ENCODE results near the gene SNAPC1. TPM values are rescaled to one million over a fixed set of nuclear protein-coding genes. Genes with fewer than 3 reads are reported as not detected.
"Not testable (repeated sequence)": the region's sequence is repeated elsewhere in the genome, so short reads cannot be mapped to it uniquely, and the experiment has no call there.

The SNAPC1 gene
- total and polyA plus RNA-seq, 2 of the 13 experiments (the other 11 are each of a cell fraction or from before 2014, with no cell fraction given) = 2.6 to 8.5 TPM

DNA sequence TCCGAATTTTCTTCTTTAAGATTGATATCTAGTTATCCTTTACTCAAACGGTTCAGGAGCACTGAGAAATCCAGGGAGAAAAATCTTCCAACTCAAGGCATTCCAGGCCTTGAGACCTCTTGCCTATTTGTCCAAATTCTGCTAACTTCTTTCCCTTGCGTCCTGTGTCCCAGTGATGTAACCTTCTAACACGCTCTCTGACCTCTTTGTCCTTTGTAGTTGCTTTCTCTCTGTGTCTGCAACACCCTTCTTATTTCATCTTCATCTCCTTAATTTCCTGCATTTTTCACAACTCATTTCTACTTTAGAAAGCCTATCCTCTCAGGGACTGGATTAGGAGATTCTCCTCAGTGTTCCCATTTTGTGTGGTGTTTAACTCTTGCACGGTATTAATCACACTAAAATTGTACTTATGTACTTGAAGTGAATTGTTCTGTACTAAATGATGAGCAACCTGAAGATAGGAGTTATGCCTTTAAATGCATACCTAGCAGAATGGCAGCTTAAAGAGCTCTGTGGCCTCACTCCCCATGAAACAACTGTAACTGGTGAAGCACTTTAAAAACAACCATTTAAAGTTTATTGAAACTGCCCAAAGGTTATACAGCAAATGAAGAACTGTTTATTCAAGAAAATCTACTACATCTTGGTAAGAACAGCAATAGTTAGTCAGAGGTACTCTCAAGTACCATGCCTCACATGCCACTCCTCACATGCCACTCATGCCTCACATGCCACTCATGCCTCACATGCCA, 7.4 kb upstream of the SNAPC1 start:
- no peak overlapping the region for H3K4me3 ChIP-seq (replicated peaks in 1 of 3; ENCODE audit: insufficient read depth in 1 of 3, low read depth in 2 of 3, low read length in 3 of 3)
- ChIA-PET CTCF (ENCODE audit: low intra/inter-chr PET ratio, low total read pairs) (no interaction called here), POLR2A (no interaction called here)
- H3K36me3 ChIP-seq (replicated peaks in 1 of 2; ENCODE audit: control insufficient read depth in 1 of 2, insufficient read depth in 2 of 2, low read length in 2 of 2) = no peaks in the 10 kb centered on the region
- no peak for DNase-seq (ENCODE audit: low spot score)
- TF ChIP-seq RBM22 (optimal IDR thresholded peaks at IDR 0.05; ENCODE audit: low read length) (no peak), REL (CRISPR knock-in tag; conservative IDR thresholded peaks at IDR 0.05) (no peak), RARG (CRISPR knock-in tag; IDR thresholded peaks at IDR 0.05; ENCODE audit: low read depth) (no peak), SOX13 (IDR thresholded peaks at IDR 0.05) (no peak), SOX13 (CRISPR knock-in tag; conservative IDR thresholded peaks at IDR 0.05 in 1 of 2, IDR thresholded peaks at IDR 0.05 in 1 of 2) (no peak)
- H3K9me3 ChIP-seq (ENCODE audit: low read length) = no peaks in the 10 kb centered on the region
- in situ Hi-C loops (cut with HindIII; ENCODE audit: extremely low pct_ligation_motif_present, low pct_unique_long_range_greater_than_20kb) = no loop called here
- ATAC-seq = no peak
- H3K9ac ChIP-seq (ENCODE audit: insufficient read depth, low read depth, low read length) = no peak overlapping the region
- no TSS peak for BruUV-seq (replicated peaks)
- H3K4me2 ChIP-seq (ENCODE audit: low read depth, low read length) = no peak overlapping the region
- intact Hi-C loops (cut with micrococcal nuclease; ENCODE audit: unreplicated experiment) = no loop called here
- H3K27me3 ChIP-seq (ENCODE audit: control insufficient read depth in 1 of 2, insufficient read depth in 2 of 2, low read length in 2 of 2) = no peaks in the 10 kb centered on the region
- no peaks in the 10 kb centered on the region for H4K20me1 ChIP-seq (ENCODE audit: insufficient read depth, low read length)
- peaks cover 16% of the 10 kb centered on the region for H3K4me1 ChIP-seq (ENCODE audit: insufficient read depth, low read length)
- 37% methylated on average over 5 of the region's 5 CpGs for WGBS (ENCODE audit: low lambda C conversion rate)
- H3K79me2 ChIP-seq (ENCODE audit: insufficient read depth, low read length) = no peaks in the 10 kb centered on the region
- no peak overlapping the region for H3K27ac ChIP-seq (ENCODE audit: extremely low read length, insufficient read depth, low read length)
- no peak for FAIRE-seq
- H2AFZ ChIP-seq (ENCODE audit: low read length) = no peak overlapping the region

DNA sequence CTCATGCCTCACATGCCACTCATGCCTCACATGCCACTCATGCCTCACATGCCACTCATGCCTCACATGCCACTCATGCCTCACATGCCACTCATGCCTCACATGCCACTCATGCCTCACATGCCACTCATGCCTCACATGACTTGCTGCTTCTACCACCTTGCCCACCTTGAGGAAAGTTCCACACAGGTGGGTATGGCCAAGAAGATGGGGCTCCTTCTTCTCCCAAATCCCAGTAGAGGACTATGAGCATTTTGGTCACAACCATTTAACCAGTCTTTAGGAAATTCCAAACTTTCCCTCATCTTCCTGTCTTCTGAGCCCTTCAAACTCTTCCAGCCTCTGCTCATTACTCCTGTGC, 6.9 kb upstream of the SNAPC1 start:
- TF ChIP-seq TEAD3 (CRISPR knock-in tag; optimal IDR thresholded peaks at IDR 0.05; ENCODE audit: borderline replicate concordance) = peak; percentile 99

More for the DNA sequence above, 6.9 kb upstream of the SNAPC1 start:
- H3K79me2 ChIP-seq (ENCODE audit: insufficient read depth, low read length); H3K4me2 ChIP-seq (ENCODE audit: low read depth, low read length); ATAC-seq; H4K20me1 ChIP-seq (ENCODE audit: insufficient read depth, low read length); in situ Hi-C loops (cut with HindIII; ENCODE audit: extremely low pct_ligation_motif_present, low pct_unique_long_range_greater_than_20kb); H2AFZ ChIP-seq (ENCODE audit: low read length); intact Hi-C loops (cut with micrococcal nuclease; ENCODE audit: unreplicated experiment); FAIRE-seq; H3K9me3 ChIP-seq (ENCODE audit: low read length); H3K27me3 ChIP-seq (ENCODE audit: control insufficient read depth in 1 of 2, insufficient read depth in 2 of 2, low read length in 2 of 2); BruUV-seq (replicated peaks); DNase-seq (ENCODE audit: low spot score); CTCF ChIA-PET (ENCODE audit: low intra/inter-chr PET ratio, low total read pairs); H3K4me3 ChIP-seq (replicated peaks in 1 of 3; ENCODE audit: insufficient read depth in 1 of 3, low read depth in 2 of 3, low read length in 3 of 3); H3K36me3 ChIP-seq (replicated peaks in 1 of 2; ENCODE audit: control insufficient read depth in 1 of 2, insufficient read depth in 2 of 2, low read length in 2 of 2); H3K27ac ChIP-seq (ENCODE audit: extremely low read length, insufficient read depth, low read length); POLR2A ChIA-PET; H3K9ac ChIP-seq (ENCODE audit: insufficient read depth, low read depth, low read length): not testable (repeated sequence)
- peaks cover 13% of the 10 kb centered on the region for H3K4me1 ChIP-seq (ENCODE audit: insufficient read depth, low read length)
